ENCODE data around the gene RNASE8. TPM values are rescaled to one million over a fixed set of nuclear protein-coding genes. Genes with fewer than 3 reads are reported as not detected.

The RNASE8 gene
- total RNA-seq, 2 experiments from 2014 or later, result not detected

DNA sequence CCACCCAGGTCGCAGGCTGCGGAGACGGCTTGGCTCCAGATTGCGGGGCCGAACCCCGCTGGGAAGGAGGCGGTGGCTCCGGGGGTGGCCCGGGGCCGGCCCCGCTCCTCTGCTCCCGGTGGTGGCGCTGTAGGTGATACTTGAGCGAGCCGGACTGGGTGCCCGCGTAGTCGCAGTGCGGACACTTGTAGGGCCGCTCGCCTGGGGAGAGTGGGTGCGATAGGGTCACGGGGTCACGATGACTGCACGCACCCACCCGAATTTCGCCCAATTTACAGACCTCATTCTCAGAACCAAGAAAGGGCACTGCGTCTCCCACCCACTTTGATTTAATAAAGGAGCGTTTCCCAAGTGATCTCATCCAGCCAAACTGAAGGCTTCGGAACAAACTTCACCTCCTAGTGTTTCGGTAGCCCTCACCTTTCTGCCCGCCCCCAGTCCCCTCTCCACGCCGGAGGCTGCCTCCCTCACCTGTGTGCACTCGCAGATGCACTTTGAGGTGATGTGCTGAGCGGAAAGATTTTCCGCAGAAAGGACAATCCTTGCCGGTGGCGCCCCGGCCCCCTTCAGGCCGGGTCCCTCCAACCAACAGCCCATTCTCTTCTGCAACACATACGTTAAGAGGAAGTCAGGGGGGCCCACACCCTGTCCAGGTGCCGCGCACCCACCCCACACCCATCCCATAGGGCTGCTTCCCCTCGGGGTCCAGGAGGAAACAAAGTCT is 33.5 kb downstream of the RNASE8 start:
- H3K27me3 Mint-ChIP-seq, result no peaks in the 10 kb centered on the region
- no peak overlapping the region for H3K27ac Mint-ChIP-seq
- H3K9me3 Mint-ChIP-seq, result no peaks in the 10 kb centered on the region
- H3K36me3 Mint-ChIP-seq, result peaks cover 1% of the 10 kb centered on the region
- CTCF ChIA-PET, result interaction anchor here (1.0 to 9.1 kb wide), 19 partner anchors 12 to 141 kb away, joined by 3 to 278 read pairs (median 15); partner anchors contain the start of genes ARHGEF40, NDRG2, SLC39A2 and TMEM253
- POLR2A ChIA-PET, result no interaction called here
- no peak for DNase-seq
- intact Hi-C loops (cut with micrococcal nuclease), result no loop called here
- peaks cover 23% of the 10 kb centered on the region for H3K4me1 Mint-ChIP-seq (ENCODE audit: low read depth)
- H3K4me3 Mint-ChIP-seq, result no peak overlapping the region

DNA sequence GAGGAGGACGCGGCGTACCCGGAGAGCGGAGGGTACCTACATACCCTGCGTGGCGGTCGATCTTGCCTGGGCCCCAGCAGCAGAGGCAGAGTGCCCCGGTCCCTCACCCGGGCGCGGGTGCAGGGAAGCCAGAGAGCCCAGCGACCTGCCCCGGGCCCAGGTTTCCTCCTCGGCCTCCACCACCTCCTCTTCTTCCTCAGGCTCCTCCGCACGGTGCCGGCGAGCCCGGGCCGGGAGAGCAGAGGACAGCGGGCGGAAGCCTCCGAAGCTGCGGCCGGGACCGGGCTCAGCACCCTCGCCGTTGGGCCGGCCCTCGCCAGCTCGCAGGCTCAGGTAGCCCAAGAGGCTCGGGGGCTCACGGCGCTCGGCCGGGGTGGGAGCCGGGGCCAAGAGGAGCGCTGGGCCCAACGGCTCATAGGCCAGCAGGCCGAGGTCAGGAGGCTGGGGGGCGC is 34.2 kb downstream of the RNASE8 start:
- Mint-ChIP-seq H3K27me3 (no peaks in the 10 kb centered on the region), H3K4me3 (no peak overlapping the region), H3K4me1 (ENCODE audit: low read depth) (peaks cover 19% of the 10 kb centered on the region), H3K36me3 (peaks cover 1% of the 10 kb centered on the region), H3K27ac (no peak overlapping the region), H3K9me3 (no peaks in the 10 kb centered on the region)
- ChIA-PET POLR2A (interaction anchor here (0.8 to 1.1 kb wide), 2 partner anchors 13 to 77 kb away, joined by 3 to 5 read pairs; no protein-coding TSS in a partner anchor), CTCF (interaction anchor here (0.7 to 7.8 kb wide), 29 partner anchors 8 to 471 kb away, joined by 3 to 278 read pairs (median 6); partner anchors contain the start of genes ARHGEF40, NDRG2, RNASE8 and SLC39A2)
- intact Hi-C loops (cut with micrococcal nuclease), result loop anchor here (1.0 kb wide), 3 partner anchors 12 to 78 kb away; no protein-coding TSS in a partner anchor
- DNase-seq, result no peak

GRCh38 chr14:21092273-21093011 is 34.8 kb downstream of the RNASE8 start:
- POLR2A ChIA-PET, result interaction anchor here (0.8 to 1.3 kb wide), 5 partner anchors 10 to 138 kb away, joined by 3 to 5 read pairs (median 3); no protein-coding TSS in a partner anchor
- CTCF ChIA-PET, result interaction anchor here (0.7 to 7.8 kb wide), 33 partner anchors 9 to 470 kb away, joined by 3 to 278 read pairs (median 6); partner anchors contain the start of genes ARHGEF40, NDRG2, RNASE8 and SLC39A2
- H3K27me3 Mint-ChIP-seq, result no peaks in the 10 kb centered on the region

GRCh38 chr14:21093018-21093417 is 35.4 kb downstream of the RNASE8 start:
- H3K27ac Mint-ChIP-seq, result no peak overlapping the region
- POLR2A ChIA-PET, result interaction anchor here (0.8 to 1.3 kb wide), 4 partner anchors 9 to 138 kb away, joined by 3 to 5 read pairs (median 4); no protein-coding TSS in a partner anchor
- H3K4me1 Mint-ChIP-seq (ENCODE audit: low read depth), result peaks cover 16% of the 10 kb centered on the region
- H3K36me3 Mint-ChIP-seq, result peaks cover 1% of the 10 kb centered on the region
- no peaks in the 10 kb centered on the region for H3K27me3 Mint-ChIP-seq
- DNase-seq, result no peak
- CTCF ChIA-PET, result interaction anchor here (0.8 to 7.8 kb wide), 31 partner anchors 9 to 382 kb away, joined by 3 to 278 read pairs (median 6); partner anchors contain the start of genes ARHGEF40, NDRG2, RNASE8 and SLC39A2
- no peaks in the 10 kb centered on the region for H3K9me3 Mint-ChIP-seq
- intact Hi-C loops (cut with micrococcal nuclease), result no loop called here
- no peak overlapping the region for H3K4me3 Mint-ChIP-seq

More at GRCh38 chr14:21092273-21093011, 34.8 kb downstream of the RNASE8 start:
- peak; percentile 92 for DNase-seq
- intact Hi-C loops (cut with micrococcal nuclease), result loop anchor here (1.0 kb wide), 3 partner anchors 12 to 78 kb away; no protein-coding TSS in a partner anchor
- Mint-ChIP-seq H3K36me3 (peaks cover 1% of the 10 kb centered on the region), H3K9me3 (no peaks in the 10 kb centered on the region), H3K4me1 (ENCODE audit: low read depth) (peaks cover 21% of the 10 kb centered on the region), H3K4me3 (no peak overlapping the region), H3K27ac (no peak overlapping the region)

DNA sequence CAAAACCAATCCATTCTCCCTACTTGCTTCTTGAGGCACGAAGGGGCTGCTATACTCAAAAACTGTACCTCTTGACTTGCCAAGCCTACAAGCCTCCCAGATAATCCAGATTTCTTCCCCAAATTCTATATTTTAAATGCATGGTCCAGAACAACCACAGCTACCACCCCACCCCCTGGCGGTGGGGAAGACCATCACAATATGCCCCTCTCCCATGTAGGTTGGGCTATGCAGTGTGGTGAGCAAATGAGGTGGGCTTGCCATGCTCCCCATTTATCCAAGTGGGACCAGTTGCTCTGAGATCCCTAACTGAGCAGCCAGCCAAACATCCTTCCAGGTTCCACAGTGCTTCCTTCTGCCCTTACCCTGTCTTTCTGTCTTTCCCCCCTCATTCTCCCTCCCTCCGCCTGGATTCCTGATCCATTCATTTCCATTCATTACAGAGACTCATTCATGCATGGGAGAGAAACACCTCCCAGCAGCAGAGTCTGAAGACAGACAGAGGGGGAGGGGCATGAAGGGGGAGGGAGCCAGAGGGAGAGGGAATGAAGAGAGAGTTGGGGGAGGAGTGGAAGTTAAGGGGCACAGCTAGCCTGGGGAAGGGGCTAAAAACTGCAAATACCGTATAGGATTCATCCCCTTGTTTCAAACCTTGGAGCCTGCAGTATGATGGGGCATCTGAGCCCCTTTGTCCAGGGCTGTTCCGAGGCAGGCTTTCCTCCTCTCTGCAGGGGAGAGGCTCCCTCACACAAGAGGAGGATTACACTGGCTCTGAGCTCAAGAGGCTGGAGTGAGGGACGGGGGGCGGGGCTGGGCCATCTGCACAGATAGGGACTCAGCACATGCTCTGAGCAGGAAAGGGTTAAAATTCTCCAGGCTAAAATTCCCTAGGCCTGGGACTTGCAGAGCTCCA is 36.4 kb downstream of the RNASE8 start:
- Mint-ChIP-seq H3K27ac (no peak overlapping the region), H3K27me3 (no peaks in the 10 kb centered on the region), H3K4me3 (no peak overlapping the region), H3K36me3 (peaks cover 1% of the 10 kb centered on the region), H3K9me3 (no peaks in the 10 kb centered on the region), H3K4me1 (ENCODE audit: low read depth) (peaks cover 17% of the 10 kb centered on the region)
- no peak for DNase-seq
- ChIA-PET CTCF (interaction anchor here (1.8 to 7.8 kb wide), 9 partner anchors 9 to 123 kb away, joined by 7 to 278 read pairs (median 24); partner anchors contain the start of genes ARHGEF40 and TMEM253), POLR2A (interaction anchor here (1.2 kb wide), 1 partner anchor 8 kb away, joined by 5 read pairs; no protein-coding TSS in a partner anchor)
- intact Hi-C loops (cut with micrococcal nuclease), result no loop called here

GRCh38 chr14:21095430-21096205 is 38.0 kb downstream of the RNASE8 start:
- intact Hi-C loops (cut with micrococcal nuclease), result no loop called here
- H3K36me3 Mint-ChIP-seq, result peaks cover 1% of the 10 kb centered on the region
- no peaks in the 10 kb centered on the region for H3K27me3 Mint-ChIP-seq
- no peak overlapping the region for H3K4me3 Mint-ChIP-seq
- ChIA-PET POLR2A (interaction anchor here (0.6 kb wide), 1 partner anchor 12 kb away, joined by 3 read pairs; no protein-coding TSS in a partner anchor), CTCF (interaction anchor here (0.7 to 7.8 kb wide), 9 partner anchors 8 to 91 kb away, joined by 3 to 278 read pairs (median 6); partner anchors contain the start of genes ARHGEF40 and TMEM253)
- peaks cover 23% of the 10 kb centered on the region for H3K4me1 Mint-ChIP-seq (ENCODE audit: low read depth)
- no peaks in the 10 kb centered on the region for H3K9me3 Mint-ChIP-seq
- DNase-seq, result no peak
- H3K27ac Mint-ChIP-seq, result no peak overlapping the region

GRCh38 chr14:21096438-21096837 is 38.8 kb downstream of the RNASE8 start:
- Mint-ChIP-seq H3K27ac (no peak overlapping the region), H3K9me3 (no peaks in the 10 kb centered on the region), H3K4me3 (no peak overlapping the region), H3K4me1 (ENCODE audit: low read depth) (peaks cover 26% of the 10 kb centered on the region), H3K36me3 (peaks cover 1% of the 10 kb centered on the region), H3K27me3 (no peaks in the 10 kb centered on the region)
- DNase-seq, result no peak
- intact Hi-C loops (cut with micrococcal nuclease), result no loop called here
- ChIA-PET POLR2A (interaction anchor here (1.5 kb wide), 1 partner anchor 26 kb away, joined by 4 read pairs; the partner anchor contains the start of gene ARHGEF40), CTCF (interaction anchor here (1.0 to 7.8 kb wide), 6 partner anchors 7 to 91 kb away, joined by 3 to 278 read pairs (median 43); partner anchors contain the start of genes ARHGEF40 and TMEM253)

GRCh38 chr14:21096978-21097635 is 39.5 kb downstream of the RNASE8 start:
- peak overlapping the region; percentile 7 for H3K27ac Mint-ChIP-seq
- peaks cover 1% of the 10 kb centered on the region for H3K36me3 Mint-ChIP-seq
- H3K27me3 Mint-ChIP-seq, result no peaks in the 10 kb centered on the region
- ChIA-PET POLR2A (interaction anchor here (1.5 kb wide), 1 partner anchor 27 kb away, joined by 4 read pairs; the partner anchor contains the start of gene ARHGEF40), CTCF (interaction anchor here (0.9 to 7.8 kb wide), 5 partner anchors 8 to 81 kb away, joined by 5 to 278 read pairs (median 8); partner anchors contain the start of gene ARHGEF40)
- peak overlapping the region; percentile 71 for H3K4me3 Mint-ChIP-seq
- H3K4me1 Mint-ChIP-seq (ENCODE audit: low read depth), result peaks cover 31% of the 10 kb centered on the region
- intact Hi-C loops (cut with micrococcal nuclease), result no loop called here
- DNase-seq, result no peak
- no peaks in the 10 kb centered on the region for H3K9me3 Mint-ChIP-seq

- POLR2A ChIA-PET, result interaction anchor here (1.5 kb wide), 1 partner anchor 27 kb away, joined by 4 read pairs; the partner anchor contains the start of gene ARHGEF40
- DNase-seq, result peak; percentile 30
- H3K4me3 Mint-ChIP-seq, result peak overlapping the region; percentile 71
- H3K4me1 Mint-ChIP-seq (ENCODE audit: low read depth), result peaks cover 34% of the 10 kb centered on the region
- CTCF ChIA-PET, result interaction anchor here (0.9 to 7.8 kb wide), 5 partner anchors 9 to 82 kb away, joined by 5 to 278 read pairs (median 6); no protein-coding TSS in a partner anchor
- intact Hi-C loops (cut with micrococcal nuclease), result no loop called here
- H3K27me3 Mint-ChIP-seq, result no peaks in the 10 kb centered on the region
- H3K36me3 Mint-ChIP-seq, result no peaks in the 10 kb centered on the region
- no peak overlapping the region for H3K27ac Mint-ChIP-seq
- H3K9me3 Mint-ChIP-seq, result no peaks in the 10 kb centered on the region
Observed at GRCh38 chr14:21097636-21098075, 40.0 kb downstream of the RNASE8 start.
